Anterior cingulate cortex (tissue), 58 donors: ENCODE data around the gene PLCL1.

Experiments
- DNase-seq, 58 donors: peaks; one replicate each; lab custom pipeline; 2025; lab: John Stamatoyannopoulos, UW

PLCL1 gene

GRCh38 chr2:198097630-198098029 lies 293.2 kb downstream of the PLCL1 start:
- DNase-seq = peak in 1 of 58 donors; percentile 12

GRCh38 chr2:198098386-198098785 lies 294.0 kb downstream of the PLCL1 start:
- no peak for DNase-seq

GRCh38 chr2:198098918-198099317 lies 294.5 kb downstream of the PLCL1 start:
- DNase-seq = peak in 28 of 58 donors; percentile 2 to 76 (median 32)

GRCh38 chr2:198100346-198100745 lies 296.0 kb downstream of the PLCL1 start:
- no peak for DNase-seq

- no peak for DNase-seq
Observed at GRCh38 chr2:198101688-198102087, 297.3 kb downstream of the PLCL1 start.

- DNase-seq = no peak
Observed at GRCh38 chr2:198102120-198102519, 297.7 kb downstream of the PLCL1 start.

- no peak for DNase-seq
Observed at GRCh38 chr2:198102856-198103255, 298.5 kb downstream of the PLCL1 start.

- DNase-seq = peak in 1 of 58 donors; percentile 28
Observed at GRCh38 chr2:198106621-198107385, 302.4 kb downstream of the PLCL1 start.

GRCh38 chr2:198113316-198113715 lies 308.9 kb downstream of the PLCL1 start:
- no peak for DNase-seq

GRCh38 chr2:198114064-198114463 lies 309.7 kb downstream of the PLCL1 start:
- DNase-seq = no peak

- no peak for DNase-seq
Observed at GRCh38 chr2:198115201-198115600, 310.8 kb downstream of the PLCL1 start.

GRCh38 chr2:198116756-198117155 lies 312.4 kb downstream of the PLCL1 start:
- DNase-seq = no peak

- no peak for DNase-seq
Observed at GRCh38 chr2:198117406-198118041, 313.1 kb downstream of the PLCL1 start.

- DNase-seq = peak in 6 of 58 donors; percentile 2 to 18 (median 8)
Observed at GRCh38 chr2:198127627-198128026, 323.2 kb downstream of the PLCL1 start.

GRCh38 chr2:198129609-198130008 lies 325.2 kb downstream of the PLCL1 start:
- DNase-seq = no peak

- no peak for DNase-seq
Observed at GRCh38 chr2:198134293-198134955, 330.0 kb downstream of the PLCL1 start.

GRCh38 chr2:198135481-198135934 lies 331.1 kb downstream of the PLCL1 start:
- DNase-seq = peak in 2 of 58 donors; percentile 20 to 36

- no peak for DNase-seq
Observed at GRCh38 chr2:198136142-198136541, 331.7 kb downstream of the PLCL1 start.

GRCh38 chr2:198137733-198138132 lies 333.3 kb downstream of the PLCL1 start:
- no peak for DNase-seq

- no peak for DNase-seq
Observed at GRCh38 chr2:198141726-198142125, 337.3 kb downstream of the PLCL1 start.

- DNase-seq = peak in 1 of 58 donors; percentile 13
Observed at GRCh38 chr2:198143156-198143555, 338.8 kb downstream of the PLCL1 start.
